Naive thymus-derived CD8-positive, alpha-beta T cell (primary cell): ENCODE data around the gene ERVK3-1. TPM values are rescaled to one million over a fixed set of nuclear protein-coding genes. Genes with fewer than 3 reads are reported as not detected.
"Not testable (repeated sequence)": the region's sequence is repeated elsewhere in the genome, so short reads cannot be mapped to it uniquely, and the experiment has no call there.

Source experiments
- ATAC-seq, 2 donors: fragments of 150-1000 bp; cut with Tn5 transposase in 1 of 2; sonication (Bioruptor Pico), chemical (Tn5 transposase) in 1 of 2; 1 replicate in 1 of 2; 2 replicates in 1 of 2; pipeline ENCODE4 v1.10.0; 2021; ENCODE audit warnings: mild to moderate bottlenecking in 2 of 2, moderate library complexity in 2 of 2
- POLR2A ChIA-PET: fragments of 350-600 bp; sonication (Branson Sonifier 250); formaldehyde crosslinking; loops from one replicate; lab custom pipeline; 2021; ENCODE audit warnings: antibody characterized with exemption; lab: Charles Lee
- DNase-seq, 10 donors: peaks; one replicate each; pipeline versions ENCODE4 v3.0.0 to v3.0.0-alpha.2; 2020 to 2022
- H3K27ac Mint-ChIP-seq, 10 donors: one replicate each; pipeline ENCODE4 v1.8.0; 2020 to 2022; ENCODE audit warnings: mild to moderate bottlenecking in 10 of 10, mixed read lengths in 10 of 10, moderate library complexity in 4 of 10, inconsistent platforms in 1 of 10
- H3K27me3 Mint-ChIP-seq, 5 donors: one replicate each; pipeline ENCODE4 v1.8.0; 2021 to 2022; ENCODE audit warnings: mixed read lengths in 5 of 5
- H3K36me3 Mint-ChIP-seq, 3 donors: one replicate each; pipeline ENCODE4 v1.8.0; 2020 to 2022; ENCODE audit warnings: mixed read lengths in 3 of 3, mild to moderate bottlenecking in 2 of 3, inconsistent platforms in 1 of 3
- H3K4me1 Mint-ChIP-seq, 4 donors: one replicate each; pipeline ENCODE4 v1.8.0; 2021 to 2022; ENCODE audit warnings: mixed read lengths in 4 of 4
- H3K4me3 Mint-ChIP-seq, 10 donors: one replicate each; pipeline ENCODE4 v1.8.0; 2020 to 2022; ENCODE audit warnings: mild to moderate bottlenecking in 10 of 10, mixed read lengths in 10 of 10, moderate library complexity in 6 of 10, inconsistent platforms in 1 of 10
- H3K9me3 Mint-ChIP-seq, 9 donors: one replicate each; pipeline ENCODE4 v1.8.0; 2020 to 2022; ENCODE audit warnings: mixed read lengths in 9 of 9, mild to moderate bottlenecking in 3 of 9, inconsistent platforms in 1 of 9, moderate library complexity in 1 of 9
- polyA plus RNA-seq, 3 donors: library from polyadenylated mRNA; unstranded; fragments of 300-500 nt; fragmentation: Illumina TruSeq; gene quantifications; one replicate each; pipeline ENCODE4 v1.2.3, GENCODE V29; 2021
- total RNA-seq, 8 experiments: library from RNA in 2 of 8; stranded (reverse) in 2 of 8; gene quantifications; one replicate each; pipeline ENCODE4 v1.2.3 and lab custom pipeline; 2021 to 2026

ERVK3-1 gene, protein sequence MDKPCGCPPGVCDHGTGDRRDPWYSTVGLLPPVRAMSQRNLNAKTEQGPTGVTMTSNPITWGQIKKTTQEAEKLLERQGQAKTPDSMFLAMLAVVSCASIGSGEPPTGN
- total RNA-seq (10 to 100 TPM; 84.3 to 86.1 TPM), polyA plus RNA-seq (10 to 100 TPM; 55.1 to 80.9 (median 72.0) TPM), total RNA-seq (lab: John Stamatoyannopoulos, UW) (32.8 to 122 (median 44.7) reads per million in 6 experiments)

- Mint-ChIP-seq H3K27me3 (no peaks in the 10 kb centered on the region), H3K36me3 (peaks cover 0 to 57% (median 46%) of the 10 kb centered on the region in 3 donors), H3K4me3 (peak within 1 kb of the TSS; percentile 95 to 100 (median 100)), H3K4me1 (peaks cover 19 to 63% (median 54%) of the 10 kb centered on the region in 4 donors), H3K27ac (peak within 1 kb of the TSS; percentile 99 to 100 (median 100)), H3K9me3 (peaks cover 0 to 13% (median 0%) of the 10 kb centered on the region in 9 donors)
- ATAC-seq (peak; percentile 94 to 95), DNase-seq (peak; percentile 84 to 98 (median 94))
- POLR2A ChIA-PET, result interaction anchor here (0.6 to 3.2 kb wide), 14 partner anchors 13 to 214 kb away, joined by 3 to 18 read pairs (median 6); partner anchors contain the start of genes ZBTB45, ZNF274, ZNF497 and ZNF544
Observed at GRCh38 chr19:58305065-58305931, at the start of gene ERVK3-1. ERVK3-1 (plus strand) TSS chr19:58305377; CDS start chr19:58312169, 6,792 bp downstream.

- H3K4me1 Mint-ChIP-seq, DNase-seq, POLR2A ChIA-PET, H3K27me3 Mint-ChIP-seq, ATAC-seq: not testable (repeated sequence)
- Mint-ChIP-seq H3K9me3 (peaks cover 7 to 100% (median 37%) of the 10 kb centered on the region in 9 donors), H3K4me3 (peak overlapping the region in 1 of 10 donors; percentile 56), H3K36me3 (peaks cover 54 to 96% (median 81%) of the 10 kb centered on the region in 3 donors), H3K27ac (peak overlapping the region in 1 of 10 donors; percentile 56)
Observed at GRCh38 chr19:58258259-58258658, 46.9 kb upstream of the ERVK3-1 start.

GRCh38 chr19:58261600-58261967, 43.6 kb upstream of the ERVK3-1 start:
- Mint-ChIP-seq H3K4me1 (no peaks in the 10 kb centered on the region), H3K9me3 (peaks cover 0 to 100% (median 25%) of the 10 kb centered on the region in 9 donors), H3K36me3 (peaks cover 36 to 95% (median 71%) of the 10 kb centered on the region in 3 donors), H3K27me3 (no peaks in the 10 kb centered on the region), H3K4me3 (no peak overlapping the region), H3K27ac (no peak overlapping the region)
- no peak for ATAC-seq
- DNase-seq, result no peak
- POLR2A ChIA-PET, result interaction anchor here (2.4 kb wide), 1 partner anchor 78 kb away, joined by 8 read pairs; the partner anchor contains the start of gene ZNF274

DNA sequence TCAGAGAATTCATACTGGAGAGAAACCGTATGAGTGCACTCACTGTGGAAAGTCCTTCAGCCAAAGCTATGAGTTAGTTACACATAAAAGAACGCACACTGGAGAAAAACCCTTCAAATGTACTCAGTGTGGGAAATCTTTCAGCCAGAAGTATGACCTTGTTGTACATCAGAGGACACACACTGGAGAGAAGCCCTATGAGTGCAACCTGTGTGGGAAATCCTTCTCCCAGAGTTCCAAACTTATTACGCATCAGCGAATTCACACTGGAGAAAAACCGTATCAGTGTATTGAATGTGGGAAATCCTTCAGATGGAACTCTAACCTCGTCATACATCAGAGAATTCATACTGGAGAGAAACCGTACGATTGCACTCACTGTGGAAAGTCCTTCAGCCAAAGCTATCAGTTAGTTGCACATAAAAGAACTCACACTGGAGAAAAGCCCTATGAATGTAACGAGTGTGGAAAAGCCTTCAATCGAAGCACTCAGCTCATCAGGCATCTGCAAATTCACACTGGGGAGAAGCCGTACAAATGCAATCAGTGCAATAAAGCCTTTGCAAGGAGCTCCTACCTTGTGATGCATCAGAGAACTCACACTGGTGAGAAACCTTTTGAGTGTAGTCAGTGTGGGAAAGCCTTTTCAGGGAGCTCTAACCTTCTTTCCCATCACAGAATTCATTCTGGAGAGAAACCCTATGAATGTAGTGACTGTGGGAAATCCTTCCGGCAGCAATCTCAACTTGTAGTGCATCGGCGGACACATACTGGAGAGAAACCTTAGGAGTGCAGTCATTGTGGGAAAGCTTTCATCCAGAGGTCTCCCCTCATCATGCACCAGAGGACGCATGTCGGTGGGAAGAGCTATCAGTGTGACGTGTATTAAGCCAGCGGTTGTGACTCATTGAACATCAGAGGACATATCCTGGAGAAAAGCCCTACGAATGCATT, 42.9 kb upstream of the ERVK3-1 start:
- POLR2A ChIA-PET, result interaction anchor here (0.6 to 2.4 kb wide), 3 partner anchors 12 to 1078 kb away, joined by 3 to 8 read pairs (median 8); partner anchors contain the start of gene ZNF274
- peak overlapping the region in 1 of 10 donors; percentile 18 for H3K27ac Mint-ChIP-seq

DNA sequence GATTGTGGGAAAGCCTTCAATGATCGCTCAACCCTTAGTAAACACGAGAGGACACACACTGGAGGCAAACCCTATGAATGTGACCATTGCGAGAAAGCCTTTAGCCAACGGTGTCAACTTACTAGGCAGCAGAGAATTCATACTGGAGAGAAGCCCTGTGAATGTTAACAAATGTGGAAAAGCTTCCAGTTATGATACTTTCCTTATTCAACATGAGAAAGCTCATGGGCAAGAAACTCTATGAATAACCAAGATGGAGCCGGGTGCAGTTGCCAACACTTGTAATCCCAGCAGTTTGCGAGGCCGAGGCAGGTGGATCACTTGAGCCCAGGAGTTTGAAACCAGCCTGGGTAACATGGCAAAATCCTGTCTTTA, 42.3 kb upstream of the ERVK3-1 start:
- POLR2A ChIA-PET, result interaction anchor here (0.6 to 2.4 kb wide), 3 partner anchors 12 to 1079 kb away, joined by 3 to 8 read pairs (median 8); partner anchors contain the start of gene ZNF274
- H3K36me3 Mint-ChIP-seq, result peaks cover 31 to 93% (median 69%) of the 10 kb centered on the region in 3 donors
- no peaks in the 10 kb centered on the region for H3K4me1 Mint-ChIP-seq
- no peaks in the 10 kb centered on the region for H3K27me3 Mint-ChIP-seq
- H3K9me3 Mint-ChIP-seq, result peaks cover 0 to 100% (median 17%) of the 10 kb centered on the region in 9 donors
- no peak for DNase-seq
- ATAC-seq, result no peak
- peak overlapping the region in 1 of 10 donors; percentile 18 for H3K27ac Mint-ChIP-seq
- H3K4me3 Mint-ChIP-seq, result no peak overlapping the region

More for the DNA sequence above, 42.9 kb upstream of the ERVK3-1 start:
- ATAC-seq (no peak), DNase-seq (no peak)
- Mint-ChIP-seq H3K36me3 (peaks cover 38 to 95% (median 73%) of the 10 kb centered on the region in 3 donors), H3K9me3 (peaks cover 0 to 100% (median 24%) of the 10 kb centered on the region in 9 donors), H3K4me3 (no peak overlapping the region), H3K27me3 (no peaks in the 10 kb centered on the region), H3K4me1 (no peaks in the 10 kb centered on the region)

GRCh38 chr19:58265100-58265499, 40.1 kb upstream of the ERVK3-1 start:
- ATAC-seq (no peak), DNase-seq (no peak)
- POLR2A ChIA-PET, result no interaction called here
- Mint-ChIP-seq H3K36me3 (peaks cover 22 to 83% (median 58%) of the 10 kb centered on the region in 3 donors), H3K4me1 (no peaks in the 10 kb centered on the region), H3K9me3 (peaks cover 0 to 98% (median 18%) of the 10 kb centered on the region in 9 donors), H3K27me3 (no peaks in the 10 kb centered on the region), H3K4me3 (no peak overlapping the region), H3K27ac (no peak overlapping the region)

- no peak for ATAC-seq
Observed at GRCh38 chr19:58268344-58268743, 36.8 kb upstream of the ERVK3-1 start.

DNA sequence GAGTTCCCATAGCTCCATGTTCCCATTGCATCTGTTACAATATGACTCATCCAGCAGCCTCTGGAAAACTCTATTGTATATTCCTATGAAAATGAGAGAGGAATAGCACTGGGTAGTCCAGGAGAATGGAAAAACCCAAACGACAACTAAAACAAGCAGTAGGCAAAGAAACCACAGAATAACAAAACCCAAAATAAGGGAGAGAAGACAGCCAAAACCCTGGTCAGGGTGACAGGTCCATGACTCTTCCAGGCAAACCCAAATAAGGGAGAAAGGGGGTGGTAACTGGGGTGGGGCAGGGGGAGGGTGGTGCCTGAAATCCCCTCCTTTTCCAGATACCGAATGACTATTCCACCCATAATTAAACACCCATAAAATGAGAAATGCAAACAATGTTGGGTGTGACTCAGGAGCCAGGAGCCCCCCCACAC, 30.4 kb upstream of the ERVK3-1 start:
- DNase-seq (no peak), ATAC-seq (no peak)
- peaks cover 9 to 32% (median 19%) of the 10 kb centered on the region in 4 donors for H3K4me1 Mint-ChIP-seq
- H3K36me3 Mint-ChIP-seq, result peaks cover 25 to 61% (median 56%) of the 10 kb centered on the region in 3 donors
- H3K27ac Mint-ChIP-seq, result no peak overlapping the region
- H3K27me3 Mint-ChIP-seq, result no peaks in the 10 kb centered on the region
- H3K4me3 Mint-ChIP-seq, result peak overlapping the region in 1 of 10 donors; percentile 41
- peaks cover 0 to 73% (median 17%) of the 10 kb centered on the region in 9 donors for H3K9me3 Mint-ChIP-seq
- POLR2A ChIA-PET, result interaction anchor here (0.8 kb wide), 1 partner anchor 25 kb away, joined by 3 read pairs; no protein-coding TSS in a partner anchor

More at GRCh38 chr19:58268344-58268743, 36.8 kb upstream of the ERVK3-1 start:
- Mint-ChIP-seq H3K4me3 (no peak overlapping the region), H3K27ac (peak overlapping the region in 1 of 10 donors; percentile 31), H3K36me3 (peaks cover 26 to 78% (median 60%) of the 10 kb centered on the region in 3 donors), H3K27me3 (no peaks in the 10 kb centered on the region), H3K9me3 (peaks cover 0 to 98% (median 16%) of the 10 kb centered on the region in 9 donors), H3K4me1 (no peaks in the 10 kb centered on the region)
- POLR2A ChIA-PET, result no interaction called here
- DNase-seq, result no peak

- POLR2A ChIA-PET, result interaction anchor here (0.6 to 1.7 kb wide), 3 partner anchors 15 to 92 kb away, joined by 4 to 5 read pairs (median 4); partner anchors contain the start of genes ZNF274 and ZNF544
- no peak overlapping the region for H3K27ac Mint-ChIP-seq
- no peak overlapping the region for H3K4me3 Mint-ChIP-seq
- no peaks in the 10 kb centered on the region for H3K27me3 Mint-ChIP-seq
- DNase-seq (no peak), ATAC-seq (no peak)
- peaks cover 0 to 66% (median 12%) of the 10 kb centered on the region in 9 donors for H3K9me3 Mint-ChIP-seq
- peaks cover 16 to 40% (median 26%) of the 10 kb centered on the region in 4 donors for H3K4me1 Mint-ChIP-seq
- H3K36me3 Mint-ChIP-seq, result peaks cover 22 to 55% (median 51%) of the 10 kb centered on the region in 3 donors
Observed at GRCh38 chr19:58275564-58275963, 29.6 kb upstream of the ERVK3-1 start.

GRCh38 chr19:58277197-58277596, 28.0 kb upstream of the ERVK3-1 start:
- H3K27ac Mint-ChIP-seq, result peak overlapping the region in 7 of 10 donors; percentile 4 to 80 (median 59)
- DNase-seq (no peak), ATAC-seq (no peak)
- H3K27me3 Mint-ChIP-seq, result no peaks in the 10 kb centered on the region
- H3K4me3 Mint-ChIP-seq, result peak overlapping the region; percentile 43 to 99 (median 78)
- peaks cover 10 to 41% (median 38%) of the 10 kb centered on the region in 3 donors for H3K36me3 Mint-ChIP-seq
- POLR2A ChIA-PET, result interaction anchor here (1.7 to 2.5 kb wide), 3 partner anchors 28 to 94 kb away, joined by 4 to 23 read pairs (median 7); partner anchors contain the start of genes ERVK3-1, ZNF274 and ZNF544
- H3K4me1 Mint-ChIP-seq, result peaks cover 24 to 55% (median 41%) of the 10 kb centered on the region in 4 donors
- peaks cover 0 to 52% (median 7%) of the 10 kb centered on the region in 9 donors for H3K9me3 Mint-ChIP-seq
